NT2/D1 (cell line): ENCODE data around the gene HSPA1B.
A peak's percentile ranks its signal among the peaks of the same experiment; 100 is the strongest.

ENCODE experiments used
- DNase-seq: peaks from one replicate; pipeline ENCODE4 v3.0.0-alpha.2; 2011; ENCODE audit warnings: low read depth, low spot score
- H3K27me3 ChIP-seq: 2 replicates; pipeline ENCODE4 v1.6.0; 2011; ENCODE audit warnings: mild to moderate bottlenecking; ENCODE audit not compliant: insufficient read length, insufficient read depth
- H3K36me3 ChIP-seq: 2 replicates; pipeline ENCODE4 v1.6.1; 2011; ENCODE audit warnings: mild to moderate bottlenecking, low read length, mixed read lengths; ENCODE audit not compliant: insufficient read depth, insufficient read length
- H3K4me1 ChIP-seq: 2 replicates; pipeline ENCODE4 v1.5.1; 2011; ENCODE audit not compliant: insufficient read depth, insufficient read length
- H3K4me3 ChIP-seq: 2 replicates; pipeline ENCODE4 v1.5.1; 2011; ENCODE audit warnings: low read depth; ENCODE audit not compliant: insufficient read length
- H3K9ac ChIP-seq: 2 replicates; pipeline ENCODE4 v1.6.0; 2011; ENCODE audit warnings: low read depth; ENCODE audit not compliant: insufficient read length
- H3K9me3 ChIP-seq: 2 replicates; pipeline ENCODE4 v1.5.1; 2011; ENCODE audit warnings: mild to moderate bottlenecking, low read length; ENCODE audit not compliant: insufficient read depth
- SUZ12 ChIP-seq: IDR thresholded peaks from 2 replicates; pipeline ENCODE4 v1.6.1; 2011; ENCODE audit not compliant: insufficient read length, insufficient read depth; ENCODE audit errors: extremely low read depth
- YY1 ChIP-seq: IDR thresholded peaks from 2 replicates; pipeline ENCODE4 v1.6.1; 2011; ENCODE audit not compliant: insufficient read length, insufficient read depth
- ZNF274 ChIP-seq: IDR thresholded peaks from 2 replicates; pipeline ENCODE4 v1.6.1; 2011; ENCODE audit warnings: mild to moderate bottlenecking, low read depth, low read length

The HSPA1B gene

DNA sequence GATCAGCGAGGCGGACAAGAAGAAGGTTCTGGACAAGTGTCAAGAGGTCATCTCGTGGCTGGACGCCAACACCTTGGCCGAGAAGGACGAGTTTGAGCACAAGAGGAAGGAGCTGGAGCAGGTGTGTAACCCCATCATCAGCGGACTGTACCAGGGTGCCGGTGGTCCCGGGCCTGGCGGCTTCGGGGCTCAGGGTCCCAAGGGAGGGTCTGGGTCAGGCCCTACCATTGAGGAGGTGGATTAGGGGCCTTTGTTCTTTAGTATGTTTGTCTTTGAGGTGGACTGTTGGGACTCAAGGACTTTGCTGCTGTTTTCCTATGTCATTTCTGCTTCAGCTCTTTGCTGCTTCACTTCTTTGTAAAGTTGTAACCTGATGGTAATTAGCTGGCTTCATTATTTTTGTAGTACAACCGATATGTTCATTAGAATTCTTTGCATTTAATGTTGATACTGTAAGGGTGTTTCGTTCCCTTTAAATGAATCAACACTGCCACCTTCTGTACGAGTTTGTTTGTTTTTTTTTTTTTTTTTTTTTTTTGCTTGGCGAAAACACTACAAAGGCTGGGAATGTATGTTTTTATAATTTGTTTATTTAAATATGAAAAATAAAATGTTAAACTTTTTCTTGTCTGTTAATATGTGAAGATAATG is 2.2 kb downstream of the HSPA1B start:
- TF ChIP-seq ZNF274 (no peak), YY1 (no peak), SUZ12 (no peak)
- DNase-seq = no peak
- H3K36me3 ChIP-seq = no peaks in the 10 kb centered on the region
- H3K9ac ChIP-seq = peak overlapping the region; percentile 56
- H3K9me3 ChIP-seq = no peaks in the 10 kb centered on the region
- no peaks in the 10 kb centered on the region for H3K27me3 ChIP-seq
- H3K4me1 ChIP-seq = no peaks in the 10 kb centered on the region
- H3K4me3 ChIP-seq = peak overlapping the region; percentile 43

DNA sequence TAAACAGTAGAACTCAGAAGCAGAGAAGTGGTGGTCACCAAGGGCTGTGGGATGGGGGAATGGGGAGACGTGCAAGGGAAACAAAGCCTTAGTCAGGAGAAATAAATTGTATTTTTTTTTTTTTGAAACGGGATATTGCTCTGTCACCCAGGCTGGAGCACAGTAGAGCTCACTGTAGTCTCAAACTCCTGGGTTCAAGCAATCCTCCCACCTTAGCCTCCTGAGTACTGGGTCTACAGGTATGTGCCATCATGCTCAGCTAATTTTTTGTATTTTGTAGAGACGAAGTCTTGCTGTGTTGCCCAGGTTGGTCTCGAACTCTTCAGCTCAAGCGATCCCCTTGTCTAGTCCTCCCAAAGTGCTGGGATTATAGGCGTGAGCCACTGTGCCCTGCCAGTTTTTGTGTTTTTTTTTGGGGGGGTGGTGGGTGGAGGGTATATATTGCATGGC is 3.4 kb downstream of the HSPA1B start:
- Histone ChIP-seq H3K4me3 (peak overlapping the region; percentile 39), H3K4me1 (no peaks in the 10 kb centered on the region), H3K9ac (peak overlapping the region; percentile 56), H3K36me3 (peaks cover 10% of the 10 kb centered on the region), H3K9me3 (no peaks in the 10 kb centered on the region), H3K27me3 (no peaks in the 10 kb centered on the region)
- DNase-seq = no peak
- TF ChIP-seq YY1 = no peak
- TF ChIP-seq ZNF274 = no peak
- TF ChIP-seq SUZ12 = no peak

DNA sequence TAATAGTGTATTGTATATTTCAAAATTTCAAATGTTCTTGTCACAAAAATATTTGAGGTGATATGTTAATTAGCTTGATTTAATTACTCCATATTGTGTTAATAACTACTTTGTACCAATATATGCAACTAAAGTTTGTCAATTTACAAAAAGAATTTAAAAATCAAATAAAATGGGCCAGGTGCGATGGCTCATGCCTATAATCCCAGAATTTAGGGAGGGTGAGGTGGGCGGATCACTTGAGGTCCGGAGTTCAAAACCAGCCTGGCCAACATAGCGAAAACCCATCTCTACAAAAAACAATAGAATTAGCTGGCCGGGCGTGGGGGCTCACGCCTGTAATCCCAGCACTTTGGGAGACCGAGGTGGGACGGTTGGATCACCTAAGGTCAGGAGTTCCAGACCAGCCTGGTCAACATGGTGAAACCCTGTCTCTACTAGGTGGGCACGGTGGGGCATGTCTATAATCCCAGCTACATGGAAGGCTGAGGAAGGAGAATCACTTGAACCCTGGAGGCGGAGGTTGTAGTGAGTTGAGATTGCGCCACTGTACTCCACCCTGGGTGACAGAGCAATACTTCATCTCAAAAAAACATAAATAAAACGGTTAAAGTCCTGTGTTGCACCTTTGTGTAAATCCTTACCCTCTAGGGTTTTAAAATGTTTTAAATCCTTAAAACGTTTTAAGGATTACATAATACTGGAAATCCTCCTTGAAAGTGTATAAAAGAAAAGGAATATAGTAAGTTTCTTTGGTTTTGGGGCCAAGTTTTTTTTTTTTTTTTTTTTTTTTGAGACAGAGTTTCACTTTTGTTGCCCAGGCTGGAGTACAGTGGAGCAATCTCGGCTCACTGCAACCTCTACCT is 4.0 kb downstream of the HSPA1B start:
- Histone ChIP-seq H3K9ac (no peak overlapping the region), H3K27me3 (no peaks in the 10 kb centered on the region), H3K9me3 (no peaks in the 10 kb centered on the region), H3K36me3 (peaks cover 17% of the 10 kb centered on the region), H3K4me1 (no peaks in the 10 kb centered on the region), H3K4me3 (peak overlapping the region; percentile 39)
- no peak for DNase-seq
- TF ChIP-seq SUZ12 (no peak), YY1 (no peak)

DNA sequence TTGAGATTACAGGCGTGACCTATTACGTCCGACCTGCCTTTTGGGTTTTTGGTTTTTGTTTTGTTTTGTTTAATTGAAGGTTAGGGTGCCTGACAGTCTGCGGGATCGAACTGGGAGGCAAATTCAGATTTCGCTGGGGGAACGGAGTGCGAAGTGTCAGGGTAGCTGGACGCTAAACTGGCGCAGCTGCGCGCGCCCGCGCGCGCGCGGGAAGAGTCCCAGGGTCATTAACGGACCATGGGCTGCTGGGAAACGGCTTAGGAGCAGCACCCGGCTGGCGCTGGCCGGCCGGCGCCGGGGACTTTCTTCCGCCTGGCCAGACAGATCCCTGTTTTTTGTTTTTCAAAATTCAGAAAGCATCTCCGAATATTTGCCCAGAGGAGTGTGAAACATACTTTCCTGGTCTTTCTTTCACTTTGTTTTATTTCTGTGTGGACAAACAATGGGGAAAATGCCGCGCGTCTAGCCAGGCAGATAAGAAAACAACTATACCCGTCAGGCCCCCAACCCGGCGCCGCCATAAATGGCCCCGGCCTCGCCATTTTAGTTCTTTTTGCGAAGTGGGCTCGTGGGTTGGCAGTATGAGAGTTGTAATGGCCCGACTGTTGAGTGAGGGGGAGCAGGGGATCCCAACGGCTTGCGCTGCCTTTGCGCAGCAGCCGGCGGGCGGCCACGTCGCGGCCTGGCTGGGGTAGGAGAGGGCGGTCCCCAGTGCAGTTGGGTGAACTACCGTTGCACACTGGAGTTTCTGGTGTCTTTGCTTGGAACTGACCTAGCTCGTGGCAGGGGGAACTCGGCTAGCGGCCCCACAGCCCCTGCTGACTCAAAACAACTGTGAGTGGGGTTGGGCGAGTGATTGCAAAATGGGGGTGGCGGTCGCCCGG is 7.1 kb downstream of the HSPA1B start:
- H3K27me3 ChIP-seq = no peaks in the 10 kb centered on the region
- peaks cover 47% of the 10 kb centered on the region for H3K36me3 ChIP-seq
- peak; percentile 60 for DNase-seq
- peak overlapping the region; percentile 95 for H3K4me3 ChIP-seq
- no peaks in the 10 kb centered on the region for H3K9me3 ChIP-seq
- H3K9ac ChIP-seq = peak overlapping the region; percentile 100
- no peak for TF ChIP-seq ZNF274
- TF ChIP-seq YY1 = peak; percentile 63
- no peaks in the 10 kb centered on the region for H3K4me1 ChIP-seq

DNA sequence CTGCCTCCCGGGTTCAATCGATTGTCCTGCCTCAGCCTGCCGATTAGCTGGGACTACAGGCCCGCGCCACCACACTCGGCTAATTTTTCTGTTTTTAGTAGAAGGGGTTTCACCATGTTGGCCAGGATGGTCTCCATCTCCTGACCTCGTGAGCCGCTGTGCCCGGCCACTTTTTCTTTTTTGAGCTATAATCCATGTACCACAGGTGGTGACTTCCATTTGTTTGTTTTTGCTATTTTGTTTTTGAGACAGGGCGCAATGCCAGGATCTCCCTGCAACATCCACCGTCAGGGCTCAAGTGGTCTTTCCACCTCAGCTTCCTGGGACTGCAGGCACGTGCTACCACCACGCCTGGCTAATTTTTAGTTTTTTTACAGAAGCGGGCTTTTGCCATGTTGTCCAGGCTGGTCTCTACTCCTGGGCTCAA is 8.5 kb downstream of the HSPA1B start:
- H3K4me3 ChIP-seq = peak overlapping the region; percentile 95
- H3K9me3 ChIP-seq = no peaks in the 10 kb centered on the region
- H3K4me1 ChIP-seq = no peaks in the 10 kb centered on the region
- peak overlapping the region; percentile 100 for H3K9ac ChIP-seq
- H3K36me3 ChIP-seq = peaks cover 61% of the 10 kb centered on the region
- H3K27me3 ChIP-seq = no peaks in the 10 kb centered on the region
- DNase-seq = no peak
- no peak for TF ChIP-seq ZNF274
- no peak for TF ChIP-seq YY1
- no peak for TF ChIP-seq SUZ12

DNA sequence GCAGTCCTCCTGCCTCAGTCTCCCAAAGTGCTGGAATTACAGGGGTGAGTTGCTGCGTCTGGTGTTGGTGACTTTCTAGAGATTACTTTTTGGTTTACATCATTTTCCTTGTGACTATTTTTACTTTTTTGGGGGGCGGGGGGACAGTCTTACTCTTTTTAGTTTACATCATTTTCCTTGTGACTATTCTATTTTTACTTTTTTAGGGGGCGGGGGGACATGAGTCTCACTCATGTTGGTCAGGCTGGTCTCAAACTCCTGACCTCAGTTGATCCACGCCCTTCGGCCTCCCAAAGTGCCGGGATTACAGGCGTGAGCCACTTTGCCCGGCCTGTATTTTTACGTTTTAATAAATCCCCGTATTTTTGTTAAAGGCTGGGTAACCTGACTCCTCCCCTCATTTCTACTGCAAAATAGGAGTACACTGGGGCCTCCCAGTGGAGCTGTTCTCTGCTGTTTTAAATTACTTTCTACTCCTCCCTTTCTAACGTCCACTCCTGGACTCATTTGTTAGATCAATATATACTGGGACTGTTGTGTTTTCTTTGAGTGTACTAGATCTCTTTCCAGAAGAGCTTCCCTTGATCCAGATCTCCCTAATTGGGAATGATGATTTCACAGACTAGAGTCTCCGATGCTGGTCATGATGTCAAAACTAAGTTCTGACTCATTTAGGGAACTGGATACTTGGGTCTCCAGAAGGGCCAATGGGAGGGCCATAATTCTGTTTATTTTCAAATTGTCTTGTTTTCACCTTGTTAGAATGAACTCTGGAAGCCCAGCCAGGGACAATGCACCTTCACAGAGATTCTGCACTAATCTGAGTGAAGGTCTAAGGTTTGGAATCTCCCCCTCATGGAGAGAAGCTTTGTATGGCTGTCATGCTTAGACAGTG is 9.2 kb downstream of the HSPA1B start:
- H3K9ac ChIP-seq = peak overlapping the region; percentile 100
- no peak for TF ChIP-seq YY1
- TF ChIP-seq SUZ12 = no peak
- TF ChIP-seq ZNF274 = no peak
- H3K36me3 ChIP-seq = peaks cover 62% of the 10 kb centered on the region
- H3K27me3 ChIP-seq = no peaks in the 10 kb centered on the region
- H3K9me3 ChIP-seq = no peaks in the 10 kb centered on the region
- peak overlapping the region; percentile 95 for H3K4me3 ChIP-seq
- H3K4me1 ChIP-seq = no peaks in the 10 kb centered on the region
- no peak for DNase-seq
